GM21390 (cell line): ENCODE measurements around the gene WTAP.

Experiments used
- ATAC-seq: cut with Tn5 transposase; IDR thresholded peaks from one replicate; pipeline ENCODE4 v1.9.1; 2021; ENCODE audit not compliant: unreplicated experiment

The WTAP gene

DNA sequence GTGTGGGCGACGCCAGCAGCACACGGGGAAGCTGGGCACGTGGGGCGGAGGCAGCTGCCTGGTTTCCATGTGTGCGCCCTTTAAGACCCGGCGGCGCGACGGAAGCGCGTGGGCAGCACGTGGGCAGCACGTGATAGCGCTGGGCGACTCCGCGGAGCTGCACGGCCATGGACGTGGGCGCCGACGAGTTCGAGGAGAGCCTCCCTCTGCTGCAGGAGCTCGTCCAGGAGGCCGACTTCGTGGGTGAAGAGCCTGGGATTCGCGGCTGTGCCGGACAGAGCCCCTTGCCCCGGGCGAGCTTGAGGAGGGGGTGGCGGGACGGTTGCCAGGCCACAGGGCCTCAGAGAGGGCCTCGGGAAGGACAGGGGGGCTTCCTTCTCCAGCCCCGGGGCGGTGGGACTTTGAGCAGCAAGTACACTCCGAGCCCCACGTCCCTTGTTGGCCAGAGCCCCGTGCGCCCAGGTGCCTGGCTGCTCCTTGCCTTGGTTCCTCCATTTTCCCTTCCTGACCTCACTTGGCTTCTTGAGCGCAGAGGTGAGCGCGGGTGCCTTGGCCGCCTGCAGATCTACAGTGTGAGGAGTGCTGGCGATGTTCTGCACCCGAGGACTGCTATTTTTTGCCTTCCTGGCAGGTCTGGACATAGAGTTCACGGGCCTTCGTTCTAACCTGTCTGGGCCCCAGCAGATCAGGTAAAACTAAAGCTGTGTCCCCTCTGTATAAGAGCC lies 73.0 kb downstream of the WTAP start, which contains the start of gene PNLDC1:
TSS of gene PNLDC1 (plus strand) at position 136 of the 725 bp plus-strand sequence. CDS start at position 168, 32 bp downstream.
- ATAC-seq = no peak

DNA sequence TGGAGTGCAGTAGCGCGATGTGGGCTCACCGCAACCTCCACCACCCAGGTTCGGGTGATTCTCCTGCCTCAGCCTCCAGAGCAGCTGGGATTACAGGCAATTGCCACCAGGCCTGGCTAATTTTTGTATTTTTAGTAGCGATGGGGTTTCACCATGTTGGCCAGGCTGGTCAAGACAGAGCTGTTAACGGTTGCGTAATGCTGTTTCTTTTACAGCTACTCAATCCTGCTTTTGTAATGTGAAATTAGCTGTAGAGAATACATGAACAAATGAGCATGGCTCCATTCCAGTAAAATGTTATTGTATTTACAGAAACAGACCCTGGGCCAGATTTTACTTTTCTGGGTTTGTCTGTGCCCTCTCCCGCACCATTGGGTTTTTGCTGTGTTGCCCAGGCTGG lies 74.6 kb downstream of the WTAP start:
- no peak for ATAC-seq

DNA sequence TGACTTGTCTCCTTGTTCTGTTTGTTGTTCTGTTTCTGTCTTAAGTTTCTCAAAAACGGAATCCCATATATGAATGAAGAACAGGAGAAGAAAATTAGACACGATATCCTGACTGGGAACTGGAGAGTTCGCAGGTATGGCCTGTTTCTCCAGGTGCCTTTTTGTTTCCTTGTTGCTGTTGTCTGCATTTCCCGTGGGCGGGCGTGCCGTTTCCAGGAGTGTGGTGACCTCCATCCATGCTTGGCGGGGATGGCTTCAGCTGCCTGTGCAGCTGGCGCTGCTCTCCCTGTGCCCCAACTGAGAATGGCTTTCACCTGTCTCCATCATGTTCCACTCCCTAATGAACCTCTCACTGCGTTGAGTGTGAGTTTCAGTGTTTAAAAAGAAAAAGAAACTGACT lies 77.2 kb downstream of the WTAP start:
- ATAC-seq = no peak

DNA sequence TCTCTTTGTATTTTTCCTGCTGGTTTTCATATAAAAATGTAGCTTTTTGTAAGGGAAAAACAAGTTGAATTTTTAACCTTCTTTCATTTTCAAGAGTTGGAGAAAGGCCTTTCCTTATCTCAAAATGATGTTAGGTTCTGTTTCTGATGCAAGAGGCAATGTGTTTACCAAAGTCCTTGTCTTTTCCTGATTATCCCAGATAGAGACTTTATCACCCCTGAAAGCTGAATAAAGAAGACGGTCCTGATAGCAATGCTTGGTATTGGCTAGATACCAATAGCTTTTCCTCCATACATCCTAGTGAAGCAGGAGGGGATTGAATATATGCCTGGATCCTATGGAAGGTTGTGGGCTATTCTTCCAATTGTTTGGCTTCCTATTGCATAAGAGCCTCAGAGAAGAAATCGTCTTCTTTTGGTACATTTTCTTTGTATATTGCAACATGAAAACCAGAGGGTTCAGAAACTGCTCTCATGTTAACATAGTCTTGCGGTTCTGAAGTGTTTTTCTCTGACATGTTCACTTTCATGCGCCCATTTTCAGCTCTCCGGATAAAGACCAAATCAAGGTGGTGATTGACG lies 78.2 kb downstream of the WTAP start:
- no peak for ATAC-seq
